ENCODE results near the gene MARVELD2. TPM values are rescaled to one million over a fixed set of nuclear protein-coding genes. Genes with fewer than 3 reads are reported as not detected.
A peak's percentile ranks its signal among the peaks of the same experiment; 100 is the strongest.

Gene MARVELD2
- total and polyA plus RNA-seq, 2 of the 13 experiments (the other 11 are each of a cell fraction or from before 2014, with no cell fraction given) = 11.1 to 15.4 TPM

GRCh38 chr5:69491838-69492390 is 77.0 kb downstream of the MARVELD2 start (continued):
- peak; percentile 86; the same call in 1 of the 2 replicates for TF ChIP-seq ZBTB10 (CRISPR knock-in tag; IDR thresholded peaks at IDR 0.05; ENCODE audit: borderline replicate concordance)
- peak; percentile 42 for TF ChIP-seq ASH2L (IDR thresholded peaks at IDR 0.05; ENCODE audit: insufficient read length, low read depth, low read length)
- TF ChIP-seq RBFOX2 (IDR thresholded peaks at IDR 0.05; ENCODE audit: low read depth, low read length) = no peak
- peak; percentile 59; the same call in 1 of the 2 replicates for TF ChIP-seq ETV6 (CRISPR knock-in tag; conservative IDR thresholded peaks at IDR 0.05)

GRCh38 chr5:69492391-69492922 is 77.5 kb downstream of the MARVELD2 start, which contains the start of gene OCLN:
TSS of gene OCLN (plus strand) at chr5:69492790. CDS start at chr5:69504245, 11,455 bp downstream.
- Histone ChIP-seq H3K4me1 (ENCODE audit: insufficient read depth, low read length) (peaks cover 63% of the 10 kb centered on the region), H2AFZ (ENCODE audit: low read length) (peak within 1 kb of the TSS; percentile 71), H3K9me3 (ENCODE audit: low read length) (no peaks in the 10 kb centered on the region), H3K36me3 (replicated peaks in 1 of 2; ENCODE audit: control insufficient read depth in 1 of 2, insufficient read depth in 2 of 2, low read length in 2 of 2) (no peaks in the 10 kb centered on the region), H3K4me3 (replicated peaks in 1 of 3; ENCODE audit: insufficient read depth in 1 of 3, low read depth in 2 of 3, low read length in 3 of 3) (peak within 1 kb of the TSS; percentile 83 to 96 (median 92)), H3K9ac (ENCODE audit: insufficient read depth, low read depth, low read length) (peak within 1 kb of the TSS; percentile 85), H4K20me1 (ENCODE audit: insufficient read depth, low read length) (no peaks in the 10 kb centered on the region; the same call in 1 of the 2 replicates), H3K4me2 (ENCODE audit: low read depth, low read length) (peak within 1 kb of the TSS; percentile 73), H3K27ac (ENCODE audit: extremely low read length, insufficient read depth, low read length) (peak within 1 kb of the TSS; percentile 77), H3K27me3 (ENCODE audit: control insufficient read depth in 1 of 2, insufficient read depth in 2 of 2, low read length in 2 of 2) (no peaks in the 10 kb centered on the region; a peak in 1 of 5 replicates), H3K79me2 (ENCODE audit: insufficient read depth, low read length) (peaks cover 40% of the 10 kb centered on the region)
- 0% methylated on average over 13 of the region's 56 CpGs for WGBS (ENCODE audit: low lambda C conversion rate)
- in situ Hi-C loops (cut with HindIII; ENCODE audit: extremely low pct_ligation_motif_present, low pct_unique_long_range_greater_than_20kb) = loop anchor here (5.0 kb wide), 1 partner anchor 80 kb away; no protein-coding TSS in a partner anchor
- DNase-seq (ENCODE audit: low spot score) = peak; percentile 78
- ATAC-seq = peak; percentile 93
- intact Hi-C loops (cut with micrococcal nuclease; ENCODE audit: unreplicated experiment) = loop anchor here (1.0 to 5.0 kb wide), 3 partner anchors 35 to 77 kb away; partner anchors contain the start of gene MARVELD2
- CTCF ChIA-PET (ENCODE audit: low intra/inter-chr PET ratio, low total read pairs) = no interaction called here
- POLR2A ChIA-PET = interaction anchor here (1.0 to 1.9 kb wide), 5 partner anchors 25 to 40 kb away, joined by 4 to 14 read pairs (median 9); no protein-coding TSS in a partner anchor
- no TSS peak for BruUV-seq (replicated peaks)
- FAIRE-seq = peak; percentile 63
- TF ChIP-seq ZNF567 (CRISPR knock-in tag; IDR thresholded peaks at IDR 0.05; ENCODE audit: borderline replicate concordance) (no peak), FOXA1 (IDR thresholded peaks at IDR 0.05) (no peak), FOXA1 (CRISPR knock-in tag; IDR thresholded peaks at IDR 0.05) (peak; percentile 32), ZNF253 (CRISPR knock-in tag; IDR thresholded peaks at IDR 0.05; ENCODE audit: borderline replicate concordance) (no peak), MXD1 (CRISPR knock-in tag; IDR thresholded peaks at IDR 0.05) (peak; percentile 94), POGK (CRISPR knock-in tag; conservative IDR thresholded peaks at IDR 0.05) (peak; percentile 60), ZNF331 (CRISPR knock-in tag; IDR thresholded peaks at IDR 0.05) (peak; percentile 48; the same call in 1 of the 2 replicates), KLF11 (CRISPR knock-in tag; IDR thresholded peaks at IDR 0.05) (peak; percentile 82), GRHL1 (CRISPR knock-in tag; conservative IDR thresholded peaks at IDR 0.05) (no peak), NKX3-1 (CRISPR knock-in tag; IDR thresholded peaks at IDR 0.05) (no peak), AGO2 (optimal IDR thresholded peaks at IDR 0.05; ENCODE audit: low read depth, low read length) (peak; percentile 24), ZNF260 (CRISPR knock-in tag; IDR thresholded peaks at IDR 0.05; ENCODE audit: borderline replicate concordance, low read depth) (no peak)

Measured in HepG2 (cell line).